ENCODE measurements around the gene SMC1B. TPM values are rescaled to one million over a fixed set of nuclear protein-coding genes. Genes with fewer than 3 reads are reported as not detected.

SMC1B gene
- total and polyA plus RNA-seq, 2 of the 8 experiments (the other 6 are each of a cell fraction or from before 2014, with no cell fraction given) = 0.02 TPM; not detected in 1

DNA sequence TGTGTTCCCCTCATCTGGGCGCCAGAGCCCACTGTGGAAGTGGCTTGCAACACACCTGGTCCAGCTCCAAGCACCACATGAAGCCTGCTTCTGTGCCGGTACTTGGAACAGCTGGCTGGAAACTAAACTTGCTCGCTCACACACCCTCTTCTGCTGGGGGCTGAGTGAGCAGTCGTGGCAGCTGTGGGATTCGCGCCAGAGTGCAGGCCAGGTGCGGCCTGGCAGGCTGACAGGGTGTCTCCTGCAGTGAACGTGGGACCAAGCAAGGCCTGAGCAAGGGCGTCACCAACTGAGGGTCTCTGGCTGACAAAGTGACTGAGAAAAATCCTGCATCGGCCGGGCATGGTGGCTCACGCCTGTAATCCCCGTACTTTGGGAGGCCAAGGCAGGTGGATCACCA, 15.2 kb downstream of the SMC1B start (continued):
- TF ChIP-seq CHD7 (IDR thresholded peaks at IDR 0.05; ENCODE audit: insufficient replicate concordance, low read length) (no peak), CREB1 (IDR thresholded peaks at IDR 0.05) (no peak), JUN (IDR thresholded peaks at IDR 0.05; ENCODE audit: low read depth, low read length) (no peak), YY1 (IDR thresholded peaks at IDR 0.05; ENCODE audit: low read depth, low read length) (no peak)
